ENCODE results near the gene GTF3C6.

DNA sequence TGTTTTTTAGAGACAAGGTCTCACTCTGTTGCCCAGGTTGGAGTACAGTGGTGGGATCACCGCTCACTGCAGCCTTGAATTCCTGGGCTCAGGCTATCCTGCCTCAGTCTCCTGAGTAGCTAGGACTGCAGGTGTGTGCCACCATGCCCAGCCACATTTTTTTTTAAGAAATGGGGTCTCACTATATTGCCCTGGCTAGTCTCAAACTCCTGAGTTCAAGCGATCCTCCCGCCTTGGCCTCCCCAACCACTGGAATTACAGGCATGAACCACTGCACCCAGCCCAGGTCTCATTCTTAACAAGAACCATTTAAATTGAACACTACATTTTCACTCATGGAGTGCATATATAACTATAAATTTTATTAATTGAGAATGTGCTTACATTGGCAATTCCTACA is 43.8 kb downstream of the GTF3C6 start:
- no peak for TF ChIP-seq GATA2 (IDR thresholded peaks at IDR 0.05; ENCODE audit: low read depth, low read length)
- TF ChIP-seq GATA3 (IDR thresholded peaks at IDR 0.05; ENCODE audit: low read depth, low read length) = no peak
